PC-3 (cell line): Measurements from ENCODE around the gene VCAN. TPM values are rescaled to one million over a fixed set of nuclear protein-coding genes. Genes with fewer than 3 reads are reported as not detected.
A peak's percentile ranks its signal among the peaks of the same experiment; 100 is the strongest.

Experiments used
- ATAC-seq: fragments of 200-7000 bp; cut with Tn5 transposase; 2 replicates; pipeline ENCODE4 v1.9.1; 2020; ENCODE audit warnings: mild to moderate bottlenecking, moderate library complexity
- BruUV-seq: library from RNA; stranded (reverse); fragments of 400-500 nt; replicated peaks from 2 replicates; lab custom pipeline; 2021; lab: Mats Ljungman, UMichigan
- CTCF ChIA-PET: fragments of 300-600 bp; sonication (Branson Sonifier 250); formaldehyde crosslinking; loops from one replicate; lab custom pipeline; 2022; ENCODE audit warnings: antibody characterized with exemption; lab: Charles Lee
- POLR2A ChIA-PET: fragments of 300-600 bp; sonication (Branson Sonifier 250); formaldehyde crosslinking; loops from one replicate; lab custom pipeline; 2022; ENCODE audit warnings: antibody characterized with exemption; ENCODE audit not compliant: unreplicated experiment; lab: Charles Lee
- DNase-seq: peaks from one replicate; pipeline ENCODE4 v3.0.0-alpha.2; 2015
- H2AFZ ChIP-seq: fragments of 300-600 bp; sonication (generic); 2 replicates; pipeline ENCODE4 v1.6.0; 2016; ENCODE audit warnings: antibody characterized with exemption, low read length
- H3F3A ChIP-seq: fragments of 300-600 bp; sonication (generic); one replicate; pipeline ENCODE4 v1.6.0; 2017; ENCODE audit warnings: antibody characterized with exemption, low read length, control low read depth, mild to moderate bottlenecking; ENCODE audit not compliant: unreplicated experiment
- H3K27ac ChIP-seq: fragments of 300-600 bp; sonication (generic); 2 replicates; pipeline ENCODE4 v1.5.1; 2016; ENCODE audit warnings: mild to moderate bottlenecking, low read length
- H3K27me3 ChIP-seq: fragments of 300-600 bp; sonication (generic); 2 replicates; pipeline ENCODE4 v1.6.1; 2016; ENCODE audit warnings: low read length, mixed read lengths
- H3K36me3 ChIP-seq: fragments of 300-600 bp; sonication (generic); 2 replicates; pipeline ENCODE4 v1.6.1; 2016; ENCODE audit warnings: low read depth, mixed run types, low read length, mixed read lengths
- H3K4me1 ChIP-seq: fragments of 300-600 bp; sonication (generic); 2 replicates; pipeline ENCODE4 v1.5.1; 2016; ENCODE audit warnings: low read length; ENCODE audit not compliant: insufficient read depth
- H3K4me2 ChIP-seq: fragments of 300-600 bp; sonication (generic); 2 replicates; pipeline ENCODE4 v1.6.0; 2016; ENCODE audit warnings: low read length
- H3K4me3 ChIP-seq: fragments of 300-600 bp; sonication (generic); 2 replicates; pipeline ENCODE4 v1.5.1; 2016; ENCODE audit warnings: mild to moderate bottlenecking, low read length, mixed read lengths
- H3K79me2 ChIP-seq: fragments of 300-600 bp; sonication (generic); 2 replicates; pipeline ENCODE4 v1.6.1; 2017; ENCODE audit warnings: low read length, mixed read lengths
- H3K9ac ChIP-seq: fragments of 300-600 bp; sonication (generic); 2 replicates; pipeline ENCODE4 v1.6.0; 2016; ENCODE audit warnings: mild to moderate bottlenecking, low read length
- H3K9me2 ChIP-seq: fragments of 300-600 bp; sonication (generic); replicated peaks from 2 replicates; pipeline ENCODE4 v1.6.1; 2016; ENCODE audit warnings: mixed run types, low read length, mixed read lengths
- H3K9me3 ChIP-seq: fragments of 300-600 bp; sonication (generic); 2 replicates; pipeline ENCODE4 v1.6.1; 2016; ENCODE audit warnings: low read length, mixed read lengths
- H4K20me1 ChIP-seq: fragments of 300-600 bp; sonication (generic); 2 replicates; pipeline ENCODE4 v1.6.1; 2016; ENCODE audit warnings: low read length, mixed read lengths
- CTCF ChIP-seq: fragments of 300-600 bp; sonication (generic); conservative IDR thresholded peaks from 2 replicates; pipeline ENCODE4 v1.5.1; 2017; ENCODE audit warnings: antibody characterized with exemption, low read depth, mild to moderate bottlenecking, low read length
- EZH2 ChIP-seq: fragments of 300-600 bp; sonication (generic); IDR thresholded peaks from one replicate; pipeline ENCODE4 v1.6.1; 2017; ENCODE audit warnings: antibody characterized with exemption, mild to moderate bottlenecking, low read length; ENCODE audit not compliant: unreplicated experiment
- EZH2phosphoT487 ChIP-seq: fragments of 300-600 bp; sonication (generic); IDR thresholded peaks from 2 replicates; pipeline ENCODE4 v1.6.1; 2018; ENCODE audit warnings: mild to moderate bottlenecking, antibody characterized with exemption, low read length, borderline replicate concordance
- intact Hi-C: fragments of 100-400 bp; cut with micrococcal nuclease; formaldehyde crosslinking; loops from 2 replicates; pipeline ENCODE4 v1.9.0; 2023
- total RNA-seq: library from RNA; depleted of rRNA; stranded (reverse); fragments of >200 nt; gene quantifications from 2 replicates; pipeline ENCODE4 v1.2.3, GENCODE V29; 2014

VCAN gene
- total RNA-seq, 1 experiment from 2014 or later: 6.2 TPM

- Histone ChIP-seq H3K4me1 (peaks cover 26% of the 10 kb centered on the region), H2AFZ (peak overlapping the region; percentile 98), H3K4me3 (peak overlapping the region; percentile 81), H3K9me2 (no peaks in the 10 kb centered on the region), H3K4me2 (peak overlapping the region; percentile 96), H4K20me1 (no peaks in the 10 kb centered on the region), H3K27me3 (peaks cover 40% of the 10 kb centered on the region), H3K9me3 (no peaks in the 10 kb centered on the region), H3K27ac (no peak overlapping the region), H3K79me2 (no peaks in the 10 kb centered on the region), H3K9ac (no peak overlapping the region), H3K36me3 (no peaks in the 10 kb centered on the region), H3F3A (no peaks in the 10 kb centered on the region)
- ATAC-seq: no peak
- ChIA-PET POLR2A (interaction anchor here (0.5 kb wide), 1 partner anchor 90 kb away, joined by 3 read pairs; no protein-coding TSS in a partner anchor), CTCF (interaction anchor here (0.5 to 1.1 kb wide), 2 partner anchors 995 to 1119 kb away, joined by 3 to 6 read pairs; no protein-coding TSS in a partner anchor)
- intact Hi-C loops: loop anchor here (5.0 kb wide), 5 partner anchors 38 to 478 kb away; partner anchors contain the start of genes TMEM167A and XRCC4
- BruUV-seq: no TSS peak
- peak; percentile 3 for DNase-seq
- TF ChIP-seq EZH2phosphoT487: no peak
- no peak for TF ChIP-seq EZH2
- no peak for TF ChIP-seq CTCF
Measured at GRCh38 chr5:83470526-83471404, 779 bp upstream of the VCAN start.

GRCh38 chr5:83472213-83472507 lies 616 bp downstream of the VCAN start:
- no peak for ATAC-seq
- H2AFZ ChIP-seq: peak overlapping the region; percentile 98
- H3K4me2 ChIP-seq: peak overlapping the region; percentile 96
- no peaks in the 10 kb centered on the region for H3K9me2 ChIP-seq
- no peaks in the 10 kb centered on the region for H3K36me3 ChIP-seq
- no peaks in the 10 kb centered on the region for H3K9me3 ChIP-seq
- intact Hi-C loops: loop anchor here (2.0 to 5.0 kb wide), 6 partner anchors 40 to 1115 kb away; partner anchors contain the start of genes TMEM167A and XRCC4
- DNase-seq: peak; percentile 8
- ChIA-PET CTCF (interaction anchor here (0.7 kb wide), 1 partner anchor 10 kb away, joined by 12 read pairs; no protein-coding TSS in a partner anchor), POLR2A (interaction anchor here (0.6 to 0.7 kb wide), 2 partner anchors 22 to 996 kb away, joined by 3 read pairs; no protein-coding TSS in a partner anchor)
- no peaks in the 10 kb centered on the region for H3F3A ChIP-seq
- peaks cover 32% of the 10 kb centered on the region for H3K27me3 ChIP-seq
- no peak overlapping the region for H3K27ac ChIP-seq
- TF ChIP-seq CTCF: no peak
- no peak for TF ChIP-seq EZH2phosphoT487
- no peak for TF ChIP-seq EZH2
- H4K20me1 ChIP-seq: no peaks in the 10 kb centered on the region
- no peaks in the 10 kb centered on the region for H3K79me2 ChIP-seq
- H3K9ac ChIP-seq: peak overlapping the region; percentile 83
- peak overlapping the region; percentile 81 for H3K4me3 ChIP-seq
- peaks cover 31% of the 10 kb centered on the region for H3K4me1 ChIP-seq
- no TSS peak for BruUV-seq
